ENCODE data around the gene FAHD1. TPM values are rescaled to one million over a fixed set of nuclear protein-coding genes. Genes with fewer than 3 reads are reported as not detected.

FAHD1 gene
- total RNA-seq, 4 donors from 2014 or later: 32.3 to 46.3 (median 34.1) TPM

- DNase-seq (ENCODE audit: low spot score): no peak
- TF ChIP-seq, protein P1, sequence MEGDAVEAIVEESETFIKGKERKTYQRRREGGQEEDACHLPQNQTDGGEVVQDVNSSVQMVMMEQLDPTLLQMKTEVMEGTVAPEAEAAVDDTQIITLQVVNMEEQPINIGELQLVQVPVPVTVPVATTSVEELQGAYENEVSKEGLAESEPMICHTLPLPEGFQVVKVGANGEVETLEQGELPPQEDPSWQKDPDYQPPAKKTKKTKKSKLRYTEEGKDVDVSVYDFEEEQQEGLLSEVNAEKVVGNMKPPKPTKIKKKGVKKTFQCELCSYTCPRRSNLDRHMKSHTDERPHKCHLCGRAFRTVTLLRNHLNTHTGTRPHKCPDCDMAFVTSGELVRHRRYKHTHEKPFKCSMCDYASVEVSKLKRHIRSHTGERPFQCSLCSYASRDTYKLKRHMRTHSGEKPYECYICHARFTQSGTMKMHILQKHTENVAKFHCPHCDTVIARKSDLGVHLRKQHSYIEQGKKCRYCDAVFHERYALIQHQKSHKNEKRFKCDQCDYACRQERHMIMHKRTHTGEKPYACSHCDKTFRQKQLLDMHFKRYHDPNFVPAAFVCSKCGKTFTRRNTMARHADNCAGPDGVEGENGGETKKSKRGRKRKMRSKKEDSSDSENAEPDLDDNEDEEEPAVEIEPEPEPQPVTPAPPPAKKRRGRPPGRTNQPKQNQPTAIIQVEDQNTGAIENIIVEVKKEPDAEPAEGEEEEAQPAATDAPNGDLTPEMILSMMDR (IDR thresholded peaks at IDR 0.05): no peak
- ATAC-seq (ENCODE audit: low FRiP score): no peak
Observed at GRCh38 chr16:1831186-1832075, 4.4 kb downstream of the FAHD1 start.

GRCh38 chr16:1832838-1833454, 5.9 kb downstream of the FAHD1 start:
- TF ChIP-seq, protein P1 (IDR thresholded peaks at IDR 0.05): no peak
- ATAC-seq (ENCODE audit: low FRiP score) (no peak), DNase-seq (ENCODE audit: low spot score) (no peak)

DNA sequence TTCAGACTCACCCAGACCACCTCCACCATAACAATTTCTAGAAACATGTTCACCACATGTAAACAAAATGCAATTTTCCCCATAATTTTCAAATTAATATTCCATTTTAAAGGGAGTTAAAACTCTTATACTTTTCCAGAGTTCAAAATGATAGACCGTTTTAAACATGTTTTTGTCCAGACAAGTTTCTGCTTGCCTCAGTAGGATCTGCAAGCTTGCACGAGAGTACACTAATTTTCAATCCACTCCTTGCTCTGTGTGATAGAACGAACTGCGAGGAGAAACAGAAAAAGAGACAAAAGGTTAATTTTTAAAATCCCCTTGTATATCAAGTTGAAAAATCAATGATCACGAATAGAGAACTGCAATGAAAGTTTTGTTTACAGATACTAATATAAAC, 7.1 kb downstream of the FAHD1 start:
- TF ChIP-seq, protein P1 (IDR thresholded peaks at IDR 0.05): no peak
- ATAC-seq (ENCODE audit: low FRiP score): no peak
- DNase-seq (ENCODE audit: low spot score): no peak

DNA sequence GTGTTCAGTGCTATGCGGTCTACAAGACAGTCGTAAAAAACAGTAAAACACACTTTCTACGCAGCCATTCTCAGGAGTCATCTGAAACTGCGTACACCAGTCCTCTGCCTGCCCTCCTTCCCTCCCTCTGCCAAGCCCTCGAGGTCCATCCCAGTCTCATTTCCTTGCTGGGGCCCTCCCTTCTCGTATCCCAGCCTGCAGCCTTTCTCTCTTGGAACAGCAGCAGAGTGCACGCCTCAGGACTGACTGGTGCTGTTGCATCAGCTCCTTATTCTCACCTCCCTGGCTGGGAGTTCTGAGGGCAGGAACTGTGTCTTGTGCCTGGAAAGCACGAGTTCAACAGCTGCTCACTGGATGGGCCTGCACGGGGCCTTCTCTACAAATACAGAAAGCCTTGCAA, 12.5 kb downstream of the FAHD1 start:
- no peak for DNase-seq (ENCODE audit: low spot score)
- TF ChIP-seq, protein P1 (IDR thresholded peaks at IDR 0.05): no peak

GRCh38 chr16:1845985-1846384, 19.0 kb downstream of the FAHD1 start:
- TF ChIP-seq, protein P1 (IDR thresholded peaks at IDR 0.05): no peak
- no peak for ATAC-seq (ENCODE audit: low FRiP score)
- DNase-seq (ENCODE audit: low spot score): no peak

More for the DNA sequence above, 12.5 kb downstream of the FAHD1 start:
- ATAC-seq (ENCODE audit: low FRiP score): no peak

DNA sequence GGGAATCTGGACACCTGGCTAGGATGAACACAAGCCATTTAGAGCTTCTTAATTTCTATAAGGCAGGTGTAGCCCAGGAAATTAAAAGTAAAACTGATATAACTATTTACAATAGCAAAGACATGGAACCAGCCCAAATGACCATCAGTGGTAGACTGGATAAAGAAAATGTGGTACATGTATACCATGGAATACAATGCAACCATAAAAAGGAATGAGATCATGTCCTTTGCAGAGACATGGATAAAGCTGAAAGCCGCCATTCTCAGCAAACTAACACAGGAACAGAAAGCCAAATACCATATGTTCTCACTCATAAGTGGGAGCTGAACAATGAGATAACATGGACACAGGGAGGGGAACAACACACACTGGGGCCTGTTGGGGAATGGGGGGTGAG, 19.4 kb downstream of the FAHD1 start:
- TF ChIP-seq, protein P1 (IDR thresholded peaks at IDR 0.05): no peak
- DNase-seq (ENCODE audit: low spot score): no peak
- no peak for ATAC-seq (ENCODE audit: low FRiP score)

Measured in omental fat pad (tissue), 4 donors.